Measurements from ENCODE around the gene CCDC8.
"Not testable (repeated sequence)": the region's sequence is repeated elsewhere in the genome, so short reads cannot be mapped to it uniquely, and the experiment has no call there.

CCDC8 gene, protein sequence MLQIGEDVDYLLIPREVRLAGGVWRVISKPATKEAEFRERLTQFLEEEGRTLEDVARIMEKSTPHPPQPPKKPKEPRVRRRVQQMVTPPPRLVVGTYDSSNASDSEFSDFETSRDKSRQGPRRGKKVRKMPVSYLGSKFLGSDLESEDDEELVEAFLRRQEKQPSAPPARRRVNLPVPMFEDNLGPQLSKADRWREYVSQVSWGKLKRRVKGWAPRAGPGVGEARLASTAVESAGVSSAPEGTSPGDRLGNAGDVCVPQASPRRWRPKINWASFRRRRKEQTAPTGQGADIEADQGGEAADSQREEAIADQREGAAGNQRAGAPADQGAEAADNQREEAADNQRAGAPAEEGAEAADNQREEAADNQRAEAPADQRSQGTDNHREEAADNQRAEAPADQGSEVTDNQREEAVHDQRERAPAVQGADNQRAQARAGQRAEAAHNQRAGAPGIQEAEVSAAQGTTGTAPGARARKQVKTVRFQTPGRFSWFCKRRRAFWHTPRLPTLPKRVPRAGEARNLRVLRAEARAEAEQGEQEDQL

DNA sequence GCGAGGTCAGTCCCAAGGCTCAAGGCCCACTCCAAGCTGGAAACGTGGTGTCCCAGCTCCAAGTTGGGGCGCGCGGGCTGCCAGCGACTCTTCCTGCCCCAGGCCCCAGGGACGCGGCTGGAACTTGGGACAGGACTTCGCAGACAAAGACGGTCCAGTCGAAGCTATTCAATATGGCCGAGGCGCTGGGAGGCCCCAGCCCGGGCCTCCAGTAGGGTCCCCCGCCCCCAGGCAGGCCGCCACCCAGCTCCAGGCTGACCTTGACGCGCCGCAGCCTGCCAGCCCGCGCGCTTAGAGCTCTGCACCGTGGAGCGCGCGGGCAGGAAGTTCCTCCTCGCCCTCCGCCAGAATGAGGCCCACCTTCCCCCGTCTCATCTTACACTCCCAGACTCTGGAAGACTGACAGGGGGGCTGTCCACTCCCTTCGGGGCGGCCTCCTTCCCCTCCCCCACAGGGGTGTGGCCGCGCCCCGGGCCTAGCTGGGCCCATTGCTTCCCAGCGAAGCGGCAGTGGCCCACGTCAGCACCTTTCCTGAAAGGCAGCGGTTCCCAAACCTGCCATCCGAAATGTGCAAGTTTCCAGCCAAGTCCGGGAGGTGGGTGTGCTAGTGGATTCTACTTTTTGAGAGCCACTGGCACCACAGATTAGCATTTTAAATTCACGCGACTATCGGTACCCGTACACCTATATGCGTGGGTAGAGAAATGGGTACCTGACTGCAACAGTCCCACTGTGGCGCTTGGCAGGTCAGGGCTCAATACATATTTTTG lies at the start of gene CCDC8:
Gene CCDC8 (minus strand): TSS at position 303 of the 770 bp plus-strand sequence. CDS start 754 bp downstream, outside the sequence.
- peak; percentile 98 for DNase-seq

GRCh38 chr19:46461537-46461936 lies 48.2 kb upstream of the CCDC8 start:
- no peak for DNase-seq

- DNase-seq = no peak
Observed at GRCh38 chr19:46460981-46461380, 47.6 kb upstream of the CCDC8 start.

DNA sequence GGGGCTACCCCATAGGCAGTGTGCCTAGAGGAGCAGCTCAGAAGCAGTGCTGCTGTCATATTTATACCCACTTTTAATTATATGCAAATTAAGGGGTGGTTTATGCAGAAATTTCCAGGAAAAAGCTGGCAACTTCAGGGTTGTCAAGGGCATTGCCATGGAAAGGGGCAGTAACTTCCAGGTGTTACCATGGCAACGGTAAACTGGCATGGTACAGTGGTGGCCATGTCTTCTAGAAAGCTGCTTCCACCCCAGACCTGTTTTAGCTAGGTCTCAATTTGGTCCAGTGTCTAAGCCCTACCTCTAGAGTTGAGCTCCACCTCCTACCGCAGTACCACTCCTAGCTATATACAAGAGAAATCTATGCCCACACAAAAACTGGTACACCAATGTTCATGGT lies 46.7 kb upstream of the CCDC8 start:
- no peak for DNase-seq

DNA sequence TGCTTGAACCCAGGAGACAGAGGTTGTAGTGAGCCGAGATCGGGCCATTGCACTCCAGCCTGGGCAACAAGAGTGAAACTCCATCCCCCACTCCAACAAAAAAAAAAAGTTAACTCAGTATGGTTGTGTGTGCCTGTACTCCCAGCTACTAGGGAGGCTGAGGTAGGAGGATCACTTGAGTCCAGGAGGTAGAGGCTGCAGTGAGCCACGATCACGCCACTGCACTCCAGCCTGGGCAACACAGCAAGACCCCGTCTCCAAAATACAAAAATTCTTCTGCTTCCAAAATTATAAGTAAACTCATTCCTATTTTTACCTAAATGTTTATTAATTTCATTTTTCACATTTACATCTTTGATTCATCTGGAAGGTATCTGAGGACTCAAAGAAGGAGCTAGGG lies 43.6 kb upstream of the CCDC8 start:
- DNase-seq = no peak

- no peak for DNase-seq
Observed at GRCh38 chr19:46454244-46454643, 40.9 kb upstream of the CCDC8 start.

DNA sequence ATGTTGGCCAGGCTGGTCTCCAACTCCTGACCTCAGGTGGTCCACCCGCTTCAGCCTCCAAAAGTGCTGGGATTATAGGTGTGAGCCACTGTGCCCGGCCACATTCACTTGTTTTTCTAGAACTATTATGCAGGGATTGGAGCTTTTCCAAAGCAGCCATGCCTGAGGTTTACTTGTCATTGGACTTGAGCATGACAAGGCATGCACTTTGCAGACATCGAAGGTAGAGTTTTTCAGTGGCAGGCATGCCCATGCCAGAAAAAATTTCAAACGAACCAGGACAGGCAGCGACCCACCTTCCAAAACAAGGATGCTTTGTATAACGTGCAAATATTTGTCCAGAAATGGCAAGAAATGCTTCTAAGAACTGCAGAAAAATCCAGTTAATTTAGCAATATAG lies 40.3 kb upstream of the CCDC8 start:
- DNase-seq = no peak

DNA sequence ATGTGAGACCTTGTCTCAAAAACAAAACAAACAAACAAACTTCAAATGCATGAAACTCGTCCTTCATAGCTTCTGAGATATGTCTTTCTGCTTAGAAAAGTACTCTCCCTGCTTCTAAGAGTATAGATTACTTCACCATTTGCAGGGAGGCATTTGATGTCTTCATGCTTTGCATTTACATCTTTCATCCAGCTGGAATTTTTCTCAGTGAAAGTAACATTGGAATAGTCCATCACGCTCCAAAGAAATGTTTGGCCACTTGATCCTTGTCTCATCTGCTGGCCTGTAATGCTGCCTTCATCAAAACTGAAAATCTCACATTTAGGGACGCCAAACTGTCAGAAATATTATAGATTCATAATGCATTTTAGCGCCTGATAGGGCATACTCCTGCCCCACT lies 38.8 kb upstream of the CCDC8 start:
- DNase-seq = no peak

DNA sequence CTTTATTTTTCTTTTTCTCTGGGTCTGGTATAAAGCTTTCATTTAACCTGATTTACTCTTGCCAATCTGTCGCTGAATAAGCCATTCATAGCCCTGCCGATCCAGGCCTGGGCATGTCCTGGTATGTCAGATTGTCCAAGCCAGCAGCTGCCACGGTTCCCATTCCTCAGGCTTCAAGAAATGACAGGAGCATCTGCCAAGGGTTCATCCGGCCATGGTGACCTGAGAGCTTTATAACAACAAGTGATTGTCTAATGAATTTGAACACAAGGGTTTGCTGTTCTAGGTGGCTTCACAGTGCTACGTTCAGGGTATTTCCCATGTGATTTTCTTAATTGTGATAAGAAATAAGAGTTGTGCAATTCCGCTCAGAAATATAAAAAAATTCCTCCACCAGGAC lies 38.0 kb upstream of the CCDC8 start:
- peak; percentile 78 for DNase-seq

DNA sequence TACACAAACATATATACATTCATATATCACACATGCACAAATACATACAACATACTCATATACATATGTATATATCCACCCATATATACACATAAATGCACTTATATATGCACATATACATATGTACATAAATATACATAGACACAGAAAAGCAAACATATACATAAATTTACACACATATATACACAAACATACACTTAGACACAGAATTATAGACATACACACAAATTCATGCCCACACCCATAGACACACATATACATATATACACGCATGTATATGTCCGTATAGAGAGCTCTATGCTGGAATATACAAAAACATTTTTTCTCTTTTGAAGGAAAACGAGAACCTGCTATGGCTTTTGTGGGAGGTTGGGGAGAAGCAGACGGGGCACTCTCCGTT lies 37.4 kb upstream of the CCDC8 start:
- no peak for DNase-seq

DNA sequence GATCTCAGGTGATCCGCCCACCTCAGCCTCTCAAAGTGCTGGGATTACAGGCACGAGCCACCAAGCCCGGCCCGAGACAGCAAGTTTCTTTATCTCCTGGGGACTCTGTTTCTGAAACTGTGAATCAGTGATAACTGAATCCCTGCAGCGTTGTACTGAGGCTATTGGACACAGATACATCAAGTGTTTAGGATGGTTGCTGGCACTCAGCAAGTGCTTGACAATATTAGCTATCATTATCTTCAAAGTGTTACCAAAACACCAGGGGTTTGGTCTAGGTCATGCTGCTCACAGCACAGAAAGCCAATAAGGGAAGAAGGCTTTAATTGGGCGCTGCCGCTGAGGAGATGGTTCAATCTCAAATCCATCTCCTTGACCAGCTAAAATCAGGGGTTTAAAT lies 35.9 kb upstream of the CCDC8 start:
- no peak for DNase-seq

GRCh38 chr19:46448601-46449000 lies 35.2 kb upstream of the CCDC8 start:
- no peak for DNase-seq

DNA sequence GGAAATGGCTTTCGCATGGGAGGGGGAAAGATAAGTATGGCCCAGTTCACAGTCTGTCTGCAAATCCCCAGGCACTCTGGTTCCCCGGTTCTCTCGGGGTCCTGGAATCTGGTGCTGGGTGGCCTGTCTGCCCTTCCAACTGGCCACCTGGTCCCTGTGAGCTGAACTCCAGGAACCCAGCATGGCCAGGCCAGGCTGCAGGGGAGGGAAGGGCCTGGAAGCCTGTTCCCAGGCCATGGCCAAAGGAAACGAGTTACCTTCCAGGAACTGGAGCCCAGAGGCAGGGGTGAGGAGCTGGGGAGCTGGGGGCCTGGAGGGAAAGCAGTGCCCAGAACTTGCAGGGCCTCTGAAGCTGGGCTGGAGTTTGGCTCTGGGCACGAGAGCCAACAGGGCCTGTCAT lies 34.5 kb upstream of the CCDC8 start:
- DNase-seq = peak; percentile 69

GRCh38 chr19:46447006-46447405 lies 33.6 kb upstream of the CCDC8 start:
- no peak for DNase-seq

- DNase-seq = no peak
Observed at GRCh38 chr19:46446021-46446420, 32.7 kb upstream of the CCDC8 start.

- DNase-seq = peak; percentile 73
Observed at GRCh38 chr19:46442808-46443450, 29.6 kb upstream of the CCDC8 start.

- DNase-seq = no peak
Observed at GRCh38 chr19:46441866-46442265, 28.5 kb upstream of the CCDC8 start.

DNA sequence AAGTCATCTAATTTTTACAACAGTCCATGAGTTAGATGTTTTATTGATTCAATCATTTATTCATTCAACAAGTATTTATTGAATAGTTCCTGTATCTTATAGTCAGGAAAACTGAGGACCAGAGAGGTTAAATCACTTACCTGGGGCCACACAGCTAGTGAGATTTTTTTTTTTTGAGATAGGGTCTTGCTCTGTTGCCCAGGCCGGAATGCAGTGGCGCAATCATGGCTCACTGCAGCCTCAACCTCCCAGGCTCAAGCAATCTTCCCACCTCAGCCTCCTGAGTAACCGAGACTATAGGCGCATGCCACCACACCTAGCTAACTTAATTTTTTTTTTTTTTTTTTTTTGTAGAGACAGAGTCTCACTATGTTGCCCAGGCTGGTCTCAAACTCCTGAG lies 22.3 kb upstream of the CCDC8 start:
- not testable (repeated sequence) for DNase-seq

DNA sequence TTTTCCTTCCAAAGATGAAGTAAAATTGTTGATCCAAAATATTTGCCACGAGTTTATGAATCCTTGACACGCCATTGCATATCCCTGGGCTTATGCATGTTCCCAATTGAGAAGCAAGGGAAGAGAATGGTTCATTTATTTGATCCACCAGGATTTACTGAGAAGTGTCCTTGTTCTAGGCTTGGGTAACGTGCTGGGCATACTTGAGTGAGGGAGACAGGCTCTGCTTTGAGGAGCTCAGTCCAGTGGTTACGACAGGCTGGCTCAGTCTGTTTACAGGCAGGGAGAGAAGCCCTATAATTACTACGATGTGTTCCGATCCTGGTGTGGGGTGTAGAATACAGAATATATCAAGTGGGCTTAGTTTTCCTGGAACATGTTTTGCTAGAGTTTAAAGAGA lies 21.6 kb upstream of the CCDC8 start:
- DNase-seq = no peak

DNA sequence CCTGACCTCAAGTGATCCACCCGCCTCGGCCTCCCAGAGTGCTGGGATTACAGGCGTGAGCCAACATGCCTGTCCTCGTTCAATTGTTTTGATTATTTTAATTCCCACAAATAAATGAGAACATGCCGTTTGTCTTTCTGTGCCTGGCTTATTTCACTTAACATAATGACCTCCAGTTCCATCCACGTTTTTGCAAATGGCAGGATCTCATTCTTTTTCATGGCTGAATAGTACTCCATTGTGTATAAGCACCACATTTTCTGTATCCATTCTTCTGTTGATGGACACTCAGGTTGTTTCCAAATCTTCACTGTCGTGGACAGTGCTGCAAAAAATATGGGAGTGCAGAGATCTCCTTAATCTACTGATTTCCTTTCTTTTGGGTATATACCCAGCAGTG lies 20.1 kb upstream of the CCDC8 start:
- not testable (repeated sequence) for DNase-seq

DNA sequence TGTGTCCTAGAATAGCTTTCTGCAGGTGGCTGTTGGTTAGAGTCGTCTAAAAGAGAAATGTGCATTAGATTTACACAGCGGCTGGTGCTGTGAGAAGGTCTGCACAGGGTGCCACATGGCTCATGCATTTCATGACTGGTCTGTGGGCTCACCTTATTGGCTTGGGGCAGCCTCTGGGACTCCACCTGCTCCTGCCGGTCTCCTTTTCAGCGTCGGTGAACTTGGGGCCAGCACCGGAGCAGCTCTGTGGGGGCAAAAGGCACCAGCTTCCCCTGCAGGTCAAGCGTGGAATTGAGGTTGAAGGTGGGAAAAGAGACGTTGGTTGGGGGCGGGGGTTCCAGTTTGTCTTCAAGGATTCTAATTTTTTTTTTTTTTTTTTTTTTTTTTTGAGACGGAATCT lies 18.5 kb upstream of the CCDC8 start:
- DNase-seq = no peak

DNA sequence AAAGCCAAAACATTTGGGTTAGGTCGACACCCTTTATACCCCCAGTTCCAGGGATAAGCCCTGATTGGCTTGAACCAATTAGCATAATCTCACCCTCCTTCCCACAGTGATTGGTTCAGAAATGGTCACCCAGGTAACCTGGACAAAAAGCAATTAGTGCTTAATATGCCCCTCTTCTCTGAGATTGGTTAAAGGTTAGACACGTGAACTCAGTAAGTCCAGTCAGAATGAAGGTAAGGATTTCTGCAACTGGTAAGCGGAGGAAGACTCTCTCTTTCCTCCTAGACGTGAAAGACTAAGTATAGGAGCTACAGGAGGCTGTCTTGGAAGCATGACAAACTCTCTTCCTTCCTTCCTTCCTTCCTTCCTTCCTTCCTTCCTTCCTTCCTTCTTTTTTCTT lies 16.6 kb upstream of the CCDC8 start:
- DNase-seq = no peak

All from femur (tissue), 1 donor.